ENCODE data around the gene KSR2.
"Not testable (repeated sequence)": the region's sequence is repeated elsewhere in the genome, so short reads cannot be mapped to it uniquely, and the experiment has no call there.

Gene KSR2

GRCh38 chr12:117885211-117885610 lies 83.6 kb downstream of the KSR2 start:
- H3K36me3 Mint-ChIP-seq: no peaks in the 10 kb centered on the region
- no peak for ATAC-seq
- H3K4me1 Mint-ChIP-seq: no peaks in the 10 kb centered on the region
- no peak overlapping the region for H3K27ac Mint-ChIP-seq
- no peak overlapping the region for H3K4me3 Mint-ChIP-seq
- no peak for DNase-seq (ENCODE audit: low spot score in 2 of 2)
- H3K9me3 Mint-ChIP-seq: peaks cover 3% of the 10 kb centered on the region

DNA sequence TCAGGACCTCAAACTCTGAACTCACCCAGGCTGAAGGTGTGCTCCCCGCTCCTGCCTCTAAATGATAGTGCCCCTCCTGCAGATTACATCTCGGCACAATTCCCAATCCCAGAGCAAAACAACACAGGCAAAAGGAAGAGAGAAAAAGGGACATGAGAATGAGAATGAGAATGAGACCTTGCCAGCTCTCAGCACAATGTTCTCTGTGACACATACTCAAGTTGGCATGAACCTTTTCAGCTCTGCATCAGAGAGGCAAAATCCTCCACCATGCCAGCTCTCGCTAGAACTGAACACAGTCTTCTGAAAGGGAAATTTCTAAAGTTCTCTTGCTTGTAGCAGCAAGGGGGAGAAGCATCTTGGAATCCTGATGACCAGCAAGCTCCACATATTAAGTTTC lies 84.6 kb downstream of the KSR2 start:
- ATAC-seq (no peak), DNase-seq (ENCODE audit: low spot score in 2 of 2) (no peak)
- Mint-ChIP-seq H3K4me1 (no peaks in the 10 kb centered on the region), H3K27ac (no peak overlapping the region), H3K9me3 (peaks cover 3% of the 10 kb centered on the region), H3K4me3 (no peak overlapping the region), H3K36me3 (no peaks in the 10 kb centered on the region)

DNA sequence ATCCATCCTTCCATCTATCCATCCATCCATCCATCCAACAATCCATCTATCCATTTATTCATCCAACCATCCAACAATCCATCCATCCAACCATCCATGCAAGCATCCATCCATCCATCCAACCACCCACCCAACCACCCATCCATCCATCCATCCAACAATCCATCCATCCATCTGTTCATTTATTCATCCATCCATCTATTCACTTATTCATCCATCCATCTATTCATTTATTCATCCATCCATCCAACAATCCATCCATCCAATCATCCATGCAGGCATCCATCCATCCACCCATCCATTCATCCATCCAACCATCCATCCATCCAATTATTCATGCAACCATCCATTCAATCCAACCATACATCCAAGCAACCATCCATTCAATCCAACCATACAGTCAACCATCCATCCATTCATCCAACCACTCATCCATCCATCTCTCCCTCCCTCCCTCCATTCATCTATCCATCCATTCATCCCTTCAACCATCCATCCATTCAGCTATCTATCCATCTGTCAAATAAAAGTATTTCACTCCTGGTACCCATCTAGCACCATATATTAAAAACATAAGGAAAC lies 86.1 kb downstream of the KSR2 start:
- Mint-ChIP-seq H3K9me3 (peaks cover 3% of the 10 kb centered on the region), H3K4me1 (no peaks in the 10 kb centered on the region), H3K36me3 (no peaks in the 10 kb centered on the region), H3K4me3 (no peak overlapping the region), H3K27ac (no peak overlapping the region)
- ATAC-seq (no peak), DNase-seq (ENCODE audit: low spot score in 2 of 2) (no peak)

DNA sequence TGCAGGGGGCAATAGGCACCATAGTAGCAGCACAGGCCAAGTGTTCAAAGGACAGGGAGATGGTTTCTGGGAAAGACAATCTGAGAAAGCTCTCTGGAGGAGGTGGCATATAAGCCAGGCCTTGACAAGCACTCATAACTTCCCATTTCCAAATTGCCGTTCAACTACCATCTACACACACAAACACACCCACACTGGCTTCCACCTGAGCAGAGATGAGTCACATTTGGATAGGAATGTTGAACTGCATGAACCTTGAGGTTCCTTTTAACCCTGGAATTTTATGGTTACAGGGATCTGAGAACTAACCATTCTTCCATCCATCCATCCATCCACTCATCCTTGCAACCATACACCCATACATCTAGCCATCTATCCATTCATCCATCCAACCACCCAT lies 86.6 kb downstream of the KSR2 start:
- Mint-ChIP-seq H3K36me3 (no peaks in the 10 kb centered on the region), H3K4me1 (no peaks in the 10 kb centered on the region), H3K27ac (no peak overlapping the region), H3K9me3 (peaks cover 3% of the 10 kb centered on the region), H3K4me3 (no peak overlapping the region)
- DNase-seq (ENCODE audit: low spot score in 2 of 2): no peak
- no peak for ATAC-seq

- Mint-ChIP-seq H3K9me3 (peaks cover 3% of the 10 kb centered on the region), H3K4me1 (no peaks in the 10 kb centered on the region), H3K27ac (no peak overlapping the region), H3K36me3 (no peaks in the 10 kb centered on the region), H3K4me3 (no peak overlapping the region)
- no peak for DNase-seq (ENCODE audit: low spot score in 2 of 2)
- ATAC-seq: no peak
These were observed 87.3 kb downstream of the KSR2 start for GRCh38 chr12:117881517-117881916.

GRCh38 chr12:117878605-117879004 lies 90.2 kb downstream of the KSR2 start:
- DNase-seq (ENCODE audit: low spot score in 2 of 2) (no peak), ATAC-seq (no peak)
- peaks cover 3% of the 10 kb centered on the region for H3K9me3 Mint-ChIP-seq
- no peak overlapping the region for H3K4me3 Mint-ChIP-seq
- peaks cover 17% of the 10 kb centered on the region for H3K4me1 Mint-ChIP-seq
- no peak overlapping the region for H3K27ac Mint-ChIP-seq
- H3K36me3 Mint-ChIP-seq: no peaks in the 10 kb centered on the region

DNA sequence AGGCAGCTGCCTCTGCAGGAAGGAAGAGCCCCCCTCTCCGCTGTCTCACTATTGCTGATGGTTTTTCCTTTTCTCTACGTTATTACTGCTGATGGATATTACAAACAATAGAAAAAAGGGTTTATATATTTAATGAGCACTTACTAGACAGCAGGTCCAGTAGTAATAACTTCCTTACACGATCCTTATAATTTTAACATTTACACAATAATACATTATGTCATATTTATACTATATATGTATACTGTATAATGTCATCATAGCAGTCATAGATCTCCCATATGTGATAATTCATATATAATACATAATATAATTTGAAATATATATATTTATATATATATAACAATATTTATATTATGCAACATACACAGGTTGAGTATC lies 92.4 kb downstream of the KSR2 start:
- H3K4me1 Mint-ChIP-seq: peaks cover 17% of the 10 kb centered on the region

GRCh38 chr12:117875744-117876435 lies 92.9 kb downstream of the KSR2 start:
- Mint-ChIP-seq H3K9me3 (no peaks in the 10 kb centered on the region), H3K27ac (peak overlapping the region; percentile 50), H3K4me1 (peaks cover 17% of the 10 kb centered on the region), H3K36me3 (no peaks in the 10 kb centered on the region), H3K4me3 (peak overlapping the region; percentile 36)
- ATAC-seq (peak; percentile 72), DNase-seq (ENCODE audit: low spot score in 2 of 2) (peak in 1 of 2 donors; percentile 6)

More for the DNA sequence above, 92.4 kb downstream of the KSR2 start:
- no peak for DNase-seq (ENCODE audit: low spot score in 2 of 2)
- Mint-ChIP-seq H3K9me3 (no peaks in the 10 kb centered on the region), H3K4me3 (no peak overlapping the region), H3K36me3 (no peaks in the 10 kb centered on the region), H3K27ac (peak overlapping the region; percentile 50)
- ATAC-seq: no peak

GRCh38 chr12:117874842-117875434 lies 93.9 kb downstream of the KSR2 start:
- Mint-ChIP-seq H3K4me3 (no peak overlapping the region), H3K27ac (peak overlapping the region; percentile 54), H3K4me1 (peaks cover 17% of the 10 kb centered on the region), H3K36me3 (no peaks in the 10 kb centered on the region), H3K9me3 (no peaks in the 10 kb centered on the region)
- DNase-seq (ENCODE audit: low spot score in 2 of 2) (peak; percentile 61 to 86), ATAC-seq (peak; percentile 59)

DNA sequence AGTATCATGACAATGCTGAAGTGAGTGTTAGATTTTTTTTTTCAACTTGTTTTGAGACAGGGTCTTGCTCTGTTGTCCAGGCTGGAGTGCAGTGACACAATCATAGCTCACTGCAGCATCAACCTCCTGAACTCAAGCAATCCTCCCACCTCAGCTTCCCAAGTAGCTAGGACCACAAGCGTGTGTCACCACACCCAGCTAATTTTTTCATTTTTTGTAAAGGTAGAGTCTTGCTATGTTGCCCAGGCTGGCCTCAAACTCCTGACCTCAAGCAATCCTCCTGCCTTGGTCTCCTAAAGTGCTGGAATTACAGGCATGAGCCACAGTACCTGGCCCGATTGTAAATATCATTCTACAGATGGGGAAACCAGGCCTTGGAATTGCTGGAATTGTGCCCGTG lies 94.6 kb downstream of the KSR2 start:
- H3K27ac Mint-ChIP-seq; H3K9me3 Mint-ChIP-seq; H3K36me3 Mint-ChIP-seq; ATAC-seq; DNase-seq (ENCODE audit: low spot score in 2 of 2); H3K4me3 Mint-ChIP-seq: not testable (repeated sequence)
- peaks cover 17% of the 10 kb centered on the region for H3K4me1 Mint-ChIP-seq

- no peaks in the 10 kb centered on the region for H3K36me3 Mint-ChIP-seq
- H3K27ac Mint-ChIP-seq: no peak overlapping the region
- H3K9me3 Mint-ChIP-seq: no peaks in the 10 kb centered on the region
- peaks cover 17% of the 10 kb centered on the region for H3K4me1 Mint-ChIP-seq
- ATAC-seq: no peak
- H3K4me3 Mint-ChIP-seq: no peak overlapping the region
- no peak for DNase-seq (ENCODE audit: low spot score in 2 of 2)
These were observed 96.1 kb downstream of the KSR2 start for GRCh38 chr12:117872546-117873169.

DNA sequence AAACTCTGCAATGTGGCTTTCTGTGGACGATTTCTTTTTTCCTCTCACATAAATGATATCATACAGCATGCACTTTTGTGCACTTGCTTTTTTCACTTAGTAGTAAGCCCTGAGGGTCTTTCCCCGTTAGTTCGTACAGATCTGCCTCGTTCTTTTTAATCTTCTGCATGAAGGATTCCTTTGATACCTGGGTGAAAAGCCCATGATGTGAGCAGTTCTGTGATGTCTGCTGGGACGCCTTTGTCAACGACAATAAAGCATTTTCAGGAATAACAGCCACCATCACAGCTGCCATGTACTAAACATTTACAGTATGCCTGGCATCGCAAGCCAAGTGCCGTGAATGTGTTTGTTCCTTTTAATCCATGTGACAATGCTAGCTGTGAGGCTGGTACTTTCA lies 99.2 kb downstream of the KSR2 start:
- no peaks in the 10 kb centered on the region for H3K9me3 Mint-ChIP-seq
- no peak overlapping the region for H3K27ac Mint-ChIP-seq
- no peaks in the 10 kb centered on the region for H3K36me3 Mint-ChIP-seq
- ATAC-seq: no peak
- DNase-seq (ENCODE audit: low spot score in 2 of 2): no peak
- H3K4me1 Mint-ChIP-seq: peaks cover 2% of the 10 kb centered on the region
- H3K4me3 Mint-ChIP-seq: no peak overlapping the region

- no peak for ATAC-seq
- Mint-ChIP-seq H3K9me3 (no peaks in the 10 kb centered on the region), H3K36me3 (no peaks in the 10 kb centered on the region), H3K4me1 (no peaks in the 10 kb centered on the region), H3K4me3 (no peak overlapping the region), H3K27ac (no peak overlapping the region)
- no peak for DNase-seq (ENCODE audit: low spot score in 2 of 2)
These were observed 101.4 kb downstream of the KSR2 start for GRCh38 chr12:117867348-117867747.

GRCh38 chr12:117865505-117865904 lies 103.3 kb downstream of the KSR2 start:
- Mint-ChIP-seq H3K4me1 (no peaks in the 10 kb centered on the region), H3K9me3 (no peaks in the 10 kb centered on the region), H3K4me3 (no peak overlapping the region), H3K27ac (no peak overlapping the region), H3K36me3 (no peaks in the 10 kb centered on the region)
- no peak for DNase-seq (ENCODE audit: low spot score in 2 of 2)
- no peak for ATAC-seq

DNA sequence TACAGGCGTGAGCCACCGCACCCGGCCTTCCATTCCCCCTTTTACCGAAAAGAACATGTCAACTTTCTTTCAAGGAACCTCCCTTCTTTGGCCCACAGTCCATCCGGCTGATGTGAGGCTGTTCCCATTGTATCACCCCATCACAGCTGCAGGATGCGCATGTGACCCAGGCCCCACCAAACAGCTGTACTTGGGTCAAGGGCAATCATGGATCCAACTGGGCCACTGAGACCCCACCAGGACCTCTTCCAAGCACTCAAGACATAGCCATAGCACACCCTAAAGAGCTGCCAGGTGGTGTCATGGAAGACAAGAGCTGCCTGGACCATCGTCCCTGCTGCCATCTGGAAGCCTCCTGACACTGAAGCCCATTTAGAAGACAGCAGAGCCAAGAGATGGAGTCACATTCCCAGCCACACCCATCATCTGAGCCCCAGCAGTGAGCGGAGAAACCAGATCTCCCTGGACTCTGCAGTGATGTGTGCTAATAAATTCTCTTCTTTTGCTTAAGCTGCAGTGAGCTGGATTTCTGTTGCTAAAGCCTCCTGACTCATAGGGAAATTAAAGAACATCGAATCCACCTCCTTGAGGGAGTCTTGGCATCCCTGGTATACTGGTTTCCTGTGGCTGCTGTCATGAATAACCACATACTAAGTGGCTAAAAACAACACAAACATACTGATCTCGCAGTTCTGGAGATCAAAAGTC lies 105.6 kb downstream of the KSR2 start:
- ATAC-seq (no peak), DNase-seq (ENCODE audit: low spot score in 2 of 2) (no peak)
- Mint-ChIP-seq H3K4me3 (no peak overlapping the region), H3K9me3 (no peaks in the 10 kb centered on the region), H3K4me1 (no peaks in the 10 kb centered on the region), H3K27ac (no peak overlapping the region), H3K36me3 (no peaks in the 10 kb centered on the region)

Data from stimulated activated effector memory CD8-positive, alpha-beta T cell treated with anti-CD3 and anti-CD28 coated beads, Interleukin-12 subunit alpha, Interleukin-12 subunit beta, amount 100 ng/mL, for 72 hours (primary cell).